Measurements from ENCODE around the gene SHROOM3.
"Not testable (repeated sequence)": the region's sequence is repeated elsewhere in the genome, so short reads cannot be mapped to it uniquely, and the experiment has no call there.

Gene SHROOM3

GRCh38 chr4:76447393-76447851 lies 12.4 kb downstream of the SHROOM3 start:
- DNase-seq, result no peak

GRCh38 chr4:76448211-76448610 lies 13.2 kb downstream of the SHROOM3 start:
- DNase-seq, result no peak

GRCh38 chr4:76449362-76449767 lies 14.3 kb downstream of the SHROOM3 start:
- no peak for DNase-seq

- no peak for DNase-seq
Measured at GRCh38 chr4:76449833-76450232, 14.8 kb downstream of the SHROOM3 start.

GRCh38 chr4:76453232-76453631 lies 18.2 kb downstream of the SHROOM3 start:
- DNase-seq, result no peak

GRCh38 chr4:76454073-76454472 lies 19.0 kb downstream of the SHROOM3 start:
- not testable (repeated sequence) for DNase-seq

GRCh38 chr4:76457885-76458284 lies 22.9 kb downstream of the SHROOM3 start:
- no peak for DNase-seq

- DNase-seq, result no peak
Measured at GRCh38 chr4:76458297-76458696, 23.3 kb downstream of the SHROOM3 start.

- DNase-seq, result no peak
Measured at GRCh38 chr4:76458825-76459224, 23.8 kb downstream of the SHROOM3 start.

- DNase-seq, result no peak
Measured at GRCh38 chr4:76459291-76459723, 24.3 kb downstream of the SHROOM3 start.

- DNase-seq, result no peak
Measured at GRCh38 chr4:76463568-76463967, 28.5 kb downstream of the SHROOM3 start.

- DNase-seq, result no peak
Measured at GRCh38 chr4:76470064-76470463, 35.0 kb downstream of the SHROOM3 start.

- DNase-seq, result no peak
Measured at GRCh38 chr4:76470532-76470931, 35.5 kb downstream of the SHROOM3 start.

GRCh38 chr4:76476571-76476970 lies 41.5 kb downstream of the SHROOM3 start:
- no peak for DNase-seq

GRCh38 chr4:76484654-76485053 lies 49.6 kb downstream of the SHROOM3 start:
- DNase-seq, result no peak

GRCh38 chr4:76485450-76485849 lies 50.4 kb downstream of the SHROOM3 start:
- DNase-seq, result no peak

- no peak for DNase-seq
Measured at GRCh38 chr4:76486588-76487276, 51.7 kb downstream of the SHROOM3 start.

GRCh38 chr4:76487621-76488020 lies 52.6 kb downstream of the SHROOM3 start:
- no peak for DNase-seq

- no peak for DNase-seq
Measured at GRCh38 chr4:76488455-76488854, 53.4 kb downstream of the SHROOM3 start.

GRCh38 chr4:76488888-76489685 lies 54.1 kb downstream of the SHROOM3 start:
- no peak for DNase-seq

- DNase-seq, result no peak
Measured at GRCh38 chr4:76489686-76490161, 54.7 kb downstream of the SHROOM3 start.

GRCh38 chr4:76492055-76492454 lies 57.0 kb downstream of the SHROOM3 start:
- no peak for DNase-seq

- no peak for DNase-seq
Measured at GRCh38 chr4:76494243-76494642, 59.2 kb downstream of the SHROOM3 start.
